ENCODE data around the gene CSRNP3. TPM values are rescaled to one million over a fixed set of nuclear protein-coding genes. Genes with fewer than 3 reads are reported as not detected.

CSRNP3 gene
- total and polyA plus RNA-seq, 2 donors (not counting 3 experiments of a cell fraction or from before 2014, with no cell fraction given): not detected

GRCh38 chr2:165618806-165619205, 149.3 kb downstream of the CSRNP3 start:
- H3K4me1 ChIP-seq (ENCODE audit: control insufficient read depth, extremely low read depth, insufficient read depth, low read length): peaks cover 15% of the 10 kb centered on the region
- no peak overlapping the region for H3K4me2 ChIP-seq (ENCODE audit: insufficient read depth, low read length)
- H3K9ac ChIP-seq (replicated peaks; ENCODE audit: extremely low read depth, insufficient read depth, low read length): no peak overlapping the region
- no peaks in the 10 kb centered on the region for H3K9me1 ChIP-seq (replicated peaks; ENCODE audit: control insufficient read depth, extremely low read depth, insufficient read depth, low read length)
- no TSS peak for BruUV-seq (replicated peaks)
- H2AFZ ChIP-seq (ENCODE audit: low read depth, low read length): no peak overlapping the region
- no peaks in the 10 kb centered on the region for H3K79me2 ChIP-seq (ENCODE audit: control insufficient read depth, insufficient read depth, low read length)
- peaks cover 4 to 9% of the 10 kb centered on the region in 2 experiments for H3K27me3 ChIP-seq (ENCODE audit: control insufficient read depth in 2 of 2, insufficient read depth in 2 of 2, low read length in 2 of 2)
- no peak overlapping the region for H3K27ac ChIP-seq (ENCODE audit: insufficient read depth, low read depth, low read length)
- H4K20me1 ChIP-seq (replicated peaks; ENCODE audit: control insufficient read depth, extremely low read depth, insufficient read depth, low read length): no peaks in the 10 kb centered on the region
- FAIRE-seq: no peak
- no peak for TF ChIP-seq GATA2 (IDR thresholded peaks at IDR 0.05; ENCODE audit: insufficient read depth, insufficient read length, low read depth, low read length)
- TF ChIP-seq JUN (IDR thresholded peaks at IDR 0.05; ENCODE audit: borderline replicate concordance, insufficient read depth, insufficient read length, low read depth): no peak
- no peak for TF ChIP-seq MAX (IDR thresholded peaks at IDR 0.05; ENCODE audit: insufficient read depth, insufficient read length)
- TF ChIP-seq FOS (IDR thresholded peaks at IDR 0.05; ENCODE audit: borderline replicate concordance, insufficient read depth, low read length): no peak
- TF ChIP-seq, protein P1, sequence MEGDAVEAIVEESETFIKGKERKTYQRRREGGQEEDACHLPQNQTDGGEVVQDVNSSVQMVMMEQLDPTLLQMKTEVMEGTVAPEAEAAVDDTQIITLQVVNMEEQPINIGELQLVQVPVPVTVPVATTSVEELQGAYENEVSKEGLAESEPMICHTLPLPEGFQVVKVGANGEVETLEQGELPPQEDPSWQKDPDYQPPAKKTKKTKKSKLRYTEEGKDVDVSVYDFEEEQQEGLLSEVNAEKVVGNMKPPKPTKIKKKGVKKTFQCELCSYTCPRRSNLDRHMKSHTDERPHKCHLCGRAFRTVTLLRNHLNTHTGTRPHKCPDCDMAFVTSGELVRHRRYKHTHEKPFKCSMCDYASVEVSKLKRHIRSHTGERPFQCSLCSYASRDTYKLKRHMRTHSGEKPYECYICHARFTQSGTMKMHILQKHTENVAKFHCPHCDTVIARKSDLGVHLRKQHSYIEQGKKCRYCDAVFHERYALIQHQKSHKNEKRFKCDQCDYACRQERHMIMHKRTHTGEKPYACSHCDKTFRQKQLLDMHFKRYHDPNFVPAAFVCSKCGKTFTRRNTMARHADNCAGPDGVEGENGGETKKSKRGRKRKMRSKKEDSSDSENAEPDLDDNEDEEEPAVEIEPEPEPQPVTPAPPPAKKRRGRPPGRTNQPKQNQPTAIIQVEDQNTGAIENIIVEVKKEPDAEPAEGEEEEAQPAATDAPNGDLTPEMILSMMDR (IDR thresholded peaks at IDR 0.05; ENCODE audit: extremely low read depth in 1 of 2, insufficient read depth in 1 of 2, low read depth in 1 of 2, low read length in 2 of 2): no peak
- no peak for TF ChIP-seq POLR2AphosphoS5 (IDR thresholded peaks at IDR 0.05; ENCODE audit: insufficient read depth, low read depth, low read length)
- TF ChIP-seq POLR2A (IDR thresholded peaks at IDR 0.05; ENCODE audit: low read depth, low read length): no peak
- TF ChIP-seq MYC (IDR thresholded peaks at IDR 0.05; ENCODE audit: low read depth, low read length): no peak
- TF ChIP-seq EZH2 (IDR thresholded peaks at IDR 0.05; ENCODE audit: borderline replicate concordance, low read depth, low read length, severe bottlenecking): no peak
- no peak for DNase-seq (ENCODE audit: low read depth, low spot score)
- POLR2A ChIA-PET: no interaction called here
- dilution Hi-C loops (cut with MboI; ENCODE audit: extremely low pct_ligation_motif_present, low sequenced_read_pairs): no loop called here
- intact Hi-C loops (cut with micrococcal nuclease): no loop called here
- H3K36me3 ChIP-seq (ENCODE audit: control insufficient read depth in 2 of 2, extremely low read depth in 1 of 2, insufficient read depth in 2 of 2, low read length in 2 of 2): no peaks in the 10 kb centered on the region
- no peak overlapping the region for H3K4me3 ChIP-seq (replicated peaks in 1 of 3; ENCODE audit: insufficient read depth in 1 of 3, low read depth in 1 of 3, low read length in 3 of 3)
- H3K9me3 ChIP-seq (replicated peaks; ENCODE audit: control insufficient read depth, insufficient read depth, low read length): no peaks in the 10 kb centered on the region
- CTCF ChIA-PET: interaction anchor here (0.6 kb wide), 1 partner anchor 1944 kb away, joined by 3 read pairs; no protein-coding TSS in a partner anchor
